Kidney epithelial cell (primary cell): ENCODE measurements around the gene ZCCHC14. TPM values are rescaled to one million over a fixed set of nuclear protein-coding genes. Genes with fewer than 3 reads are reported as not detected.

Source experiments
- DNase-seq: peaks from one replicate; pipeline ENCODE4 v3.0.0-alpha.2; 2010; ENCODE audit warnings: low read depth
- H3K27me3 ChIP-seq: 2 replicates; pipeline ENCODE4 v1.6.0; 2011; ENCODE audit warnings: low read length; ENCODE audit not compliant: control insufficient read depth, insufficient read depth
- H3K36me3 ChIP-seq: 2 replicates; pipeline ENCODE4 v1.5.1; 2011; ENCODE audit warnings: low read length; ENCODE audit not compliant: control insufficient read depth, insufficient read depth
- H3K4me3 ChIP-seq: 2 replicates; pipeline ENCODE4 v1.5.1; 2011; ENCODE audit warnings: low read depth, mild to moderate bottlenecking, control low read depth, low read length
- CTCF ChIP-seq: IDR thresholded peaks from 2 replicates; pipeline ENCODE4 v1.5.1; 2011; ENCODE audit warnings: mild to moderate bottlenecking, moderate library complexity, low read length, control low read depth, inconsistent platforms; ENCODE audit not compliant: insufficient read depth, poor library complexity, severe bottlenecking
- total RNA-seq: library from RNA; depleted of rRNA; stranded (reverse); fragments of >200 nt; gene quantifications from 2 replicates; pipeline ENCODE4 v1.2.3, GENCODE V29; 2015

ZCCHC14 gene
- total RNA-seq, 1 donor from 2014 or later: 34.6 TPM

- DNase-seq: no peak
- no peak for TF ChIP-seq CTCF
- Histone ChIP-seq H3K36me3 (no peaks in the 10 kb centered on the region), H3K27me3 (peaks cover 9% of the 10 kb centered on the region), H3K4me3 (no peak overlapping the region)
Measured at GRCh38 chr16:87534751-87535150, 41.9 kb upstream of the ZCCHC14 start.

GRCh38 chr16:87534030-87534653, 41.3 kb upstream of the ZCCHC14 start:
- no peak for TF ChIP-seq CTCF

GRCh38 chr16:87533061-87533460, 40.2 kb upstream of the ZCCHC14 start:
- H3K27me3 ChIP-seq: peaks cover 4% of the 10 kb centered on the region
- no peak overlapping the region for H3K4me3 ChIP-seq
- H3K36me3 ChIP-seq: no peaks in the 10 kb centered on the region
- no peak for DNase-seq
- TF ChIP-seq CTCF: no peak

More at GRCh38 chr16:87534030-87534653, 41.3 kb upstream of the ZCCHC14 start:
- Histone ChIP-seq H3K4me3 (no peak overlapping the region), H3K27me3 (peaks cover 7% of the 10 kb centered on the region), H3K36me3 (no peaks in the 10 kb centered on the region)
- no peak for DNase-seq

- Histone ChIP-seq H3K27me3 (peaks cover 4% of the 10 kb centered on the region), H3K4me3 (no peak overlapping the region), H3K36me3 (no peaks in the 10 kb centered on the region)
- DNase-seq: no peak
- TF ChIP-seq CTCF: no peak
Measured at GRCh38 chr16:87531418-87531817, 38.6 kb upstream of the ZCCHC14 start.

- Histone ChIP-seq H3K27me3 (peaks cover 6% of the 10 kb centered on the region), H3K4me3 (no peak overlapping the region), H3K36me3 (no peaks in the 10 kb centered on the region)
- DNase-seq: no peak
- no peak for TF ChIP-seq CTCF
Measured at GRCh38 chr16:87528690-87529579, 36.1 kb upstream of the ZCCHC14 start.
